H9 (cell line): ENCODE results near the gene SECISBP2. TPM values are rescaled to one million over a fixed set of nuclear protein-coding genes. Genes with fewer than 3 reads are reported as not detected.

ENCODE experiments used
- DNase-seq: peaks from one replicate; pipeline ENCODE4 v3.0.0-alpha.2; 2017
- H2AFZ ChIP-seq: one replicate; pipeline ENCODE4 v1.6.1; 2013; ENCODE audit warnings: mild to moderate bottlenecking, low read length, control low read depth, moderate library complexity
- H2AK5ac ChIP-seq: 2 replicates; pipeline ENCODE4 v1.6.1; 2013; ENCODE audit warnings: low read length, control low read depth, mixed read lengths; ENCODE audit not compliant: insufficient read length
- H2BK120ac ChIP-seq: one replicate; pipeline ENCODE4 v1.6.1; 2013; ENCODE audit warnings: low read depth, mild to moderate bottlenecking, low read length, control low read depth, inconsistent platforms; ENCODE audit not compliant: poor library complexity, severe bottlenecking
- H2BK12ac ChIP-seq: 2 replicates; pipeline ENCODE4 v1.6.1; 2013; ENCODE audit warnings: low read length, control low read depth, mixed read lengths, low read depth; ENCODE audit not compliant: insufficient read length
- H2BK15ac ChIP-seq: 2 replicates; pipeline ENCODE4 v1.6.1; 2013; ENCODE audit warnings: low read depth, low read length, control low read depth
- H2BK20ac ChIP-seq: one replicate; pipeline ENCODE4 v1.6.1; 2013; ENCODE audit warnings: low read depth, mild to moderate bottlenecking, low read length, control low read depth, inconsistent platforms; ENCODE audit not compliant: poor library complexity, severe bottlenecking
- H2BK5ac ChIP-seq: 2 replicates; pipeline ENCODE4 v1.6.1; 2013; ENCODE audit warnings: low read length, control low read depth, mixed read lengths; ENCODE audit not compliant: insufficient read length
- H3K14ac ChIP-seq: 2 replicates; pipeline ENCODE4 v1.6.1; 2013; ENCODE audit warnings: low read length, control low read depth; ENCODE audit not compliant: insufficient read depth
- H3K18ac ChIP-seq: 2 replicates; pipeline ENCODE4 v1.6.1; 2013; ENCODE audit warnings: low read depth, mild to moderate bottlenecking, mixed read lengths, low read length, control low read depth; ENCODE audit not compliant: insufficient read length
- H3K23ac ChIP-seq: 2 replicates; pipeline ENCODE4 v1.6.1; 2013; ENCODE audit warnings: low read length, control low read depth, mixed read lengths, low read depth; ENCODE audit not compliant: insufficient read length
- H3K23me2 ChIP-seq: 2 replicates; pipeline ENCODE4 v1.6.1; 2013; ENCODE audit warnings: low read depth, mild to moderate bottlenecking, mixed read lengths, low read length, control low read depth; ENCODE audit not compliant: insufficient read length, poor library complexity, severe bottlenecking
- H3K27ac ChIP-seq: 2 replicates; pipeline ENCODE4 v1.5.1; 2013; ENCODE audit warnings: low read length, control low read depth, mixed read lengths, low read depth; ENCODE audit not compliant: insufficient read length
- H3K27me3 ChIP-seq: 2 replicates; pipeline ENCODE4 v1.6.1; 2013; ENCODE audit warnings: low read length, control low read depth, inconsistent platforms; ENCODE audit not compliant: insufficient read depth
- H3K4ac ChIP-seq: 2 replicates; pipeline ENCODE4 v1.6.1; 2013; ENCODE audit warnings: low read depth, mild to moderate bottlenecking, control low read depth, inconsistent platforms, low read length, moderate library complexity
- H3K4me1 ChIP-seq: 2 replicates; pipeline ENCODE4 v1.6.1; 2013; ENCODE audit warnings: low read length, control low read depth, inconsistent platforms; ENCODE audit not compliant: insufficient read depth
- H3K4me2 ChIP-seq: 2 replicates; pipeline ENCODE4 v1.6.1; 2013; ENCODE audit warnings: low read length, control low read depth, mixed read lengths; ENCODE audit not compliant: insufficient read length, insufficient read depth
- H3K56ac ChIP-seq: 2 replicates; pipeline ENCODE4 v1.6.1; 2013; ENCODE audit warnings: low read depth, mild to moderate bottlenecking, mixed read lengths, low read length, control low read depth; ENCODE audit not compliant: insufficient read length
- H3K79me1 ChIP-seq: 2 replicates; pipeline ENCODE4 v1.6.1; 2013; ENCODE audit warnings: low read depth, mild to moderate bottlenecking, moderate library complexity, low read length, control low read depth, inconsistent platforms; ENCODE audit not compliant: insufficient read depth, poor library complexity, severe bottlenecking
- H3K79me2 ChIP-seq: 2 replicates; pipeline ENCODE4 v1.6.1; 2013; ENCODE audit warnings: low read length, control low read depth, inconsistent platforms; ENCODE audit not compliant: insufficient read depth
- H3K9ac ChIP-seq: 2 replicates; pipeline ENCODE4 v1.6.1; 2013; ENCODE audit warnings: low read length, control low read depth, mixed read lengths; ENCODE audit not compliant: insufficient read length; ENCODE audit errors: extremely low read depth
- H3K9me3 ChIP-seq: one replicate; pipeline ENCODE4 v1.6.1; 2013; ENCODE audit warnings: low read depth, low read length, inconsistent platforms; ENCODE audit not compliant: control insufficient read depth
- H3T11ph ChIP-seq: one replicate; pipeline ENCODE4 v1.6.1; 2013; ENCODE audit warnings: mild to moderate bottlenecking, low read length, control low read depth, inconsistent platforms
- H4K20me1 ChIP-seq: one replicate; pipeline ENCODE4 v1.6.1; 2013; ENCODE audit not compliant: control insufficient read depth, insufficient read length, insufficient read depth
- H4K5ac ChIP-seq: 2 replicates; pipeline ENCODE4 v1.6.1; 2013; ENCODE audit warnings: low read depth, mild to moderate bottlenecking, mixed read lengths, low read length, control low read depth; ENCODE audit not compliant: insufficient read length
- H4K8ac ChIP-seq: replicated peaks from 2 replicates; pipeline ENCODE4 v1.6.1; 2013; ENCODE audit warnings: low read length, control low read depth, mixed read lengths, low read depth; ENCODE audit not compliant: insufficient read length
- H4K91ac ChIP-seq: 2 replicates; pipeline ENCODE4 v1.6.1; 2013; ENCODE audit warnings: low read depth, mild to moderate bottlenecking, moderate library complexity, mixed read lengths, low read length, control low read depth; ENCODE audit not compliant: insufficient read length
- H3K27ac Mint-ChIP-seq, 3 experiments: 2 replicates in 2 of 3; 3 replicates in 1 of 3; pipeline ENCODE4 v1.8.0; 2020 to 2021; ENCODE audit warnings: mixed read lengths in 3 of 3, mild to moderate bottlenecking in 1 of 3, moderate library complexity in 1 of 3
- H3K27me3 Mint-ChIP-seq: 2 replicates; pipeline ENCODE4 v1.8.0; 2021; ENCODE audit warnings: low read depth, mild to moderate bottlenecking, moderate library complexity, mixed read lengths
- H3K36me3 Mint-ChIP-seq, 3 experiments: 2 replicates in 2 of 3; 3 replicates in 1 of 3; pipeline ENCODE4 v1.8.0; 2020 to 2021; ENCODE audit warnings: low read depth in 3 of 3, mixed read lengths in 3 of 3; ENCODE audit not compliant: insufficient read depth in 1 of 3
- H3K4me1 Mint-ChIP-seq, 2 experiments: 2 replicates each; pipeline ENCODE4 v1.8.0; 2020; ENCODE audit warnings: mixed read lengths in 2 of 2
- H3K4me3 Mint-ChIP-seq, 2 experiments: 2 replicates in 1 of 2; 3 replicates in 1 of 2; pipeline ENCODE4 v1.8.0; 2020 to 2021; ENCODE audit warnings: mild to moderate bottlenecking in 2 of 2, mixed read lengths in 2 of 2, moderate library complexity in 1 of 2
- H3K9me3 Mint-ChIP-seq, 2 experiments: 2 replicates in 1 of 2; 3 replicates in 1 of 2; pipeline ENCODE4 v1.8.0; 2020; ENCODE audit warnings: mild to moderate bottlenecking in 2 of 2, mixed read lengths in 2 of 2, moderate library complexity in 1 of 2
- CTCF ChIP-seq: fragments of 200-600 bp; sonication (generic); conservative IDR thresholded peaks from 3 replicates; pipeline ENCODE4 v1.8.0; 2021; ENCODE audit warnings: antibody characterized with exemption, mild to moderate bottlenecking
- WGBS: extraction: QIAGEN DNeasy Blood & Tissue Kit; methylation state at CpG from one replicate; pipeline ENCODE4 v1.1.7; 2013; ENCODE audit warnings: missing lambda C conversion rate, low lambda C conversion rate, mixed read lengths; ENCODE audit not compliant: insufficient read length; ENCODE audit errors: extremely low coverage; 5-methylcytosine and 5-hydroxymethylcytosine counted together
- total RNA-seq: library from RNA; stranded (reverse); gene quantifications from 2 replicates; pipeline ENCODE4 v1.2.1, GENCODE V29; 2021

SECISBP2 gene
- total RNA-seq, 1 experiment from 2014 or later = 62.7 TPM

- no peak overlapping the region for H3K27ac ChIP-seq
- no peaks in the 10 kb centered on the region for H3K79me2 ChIP-seq
- no peak overlapping the region for H3K14ac ChIP-seq
- WGBS = no CpG with 5 or more reads among the region's 17 CpGs
- no peaks in the 10 kb centered on the region for H3K9me3 Mint-ChIP-seq
- H3K56ac ChIP-seq = no peak overlapping the region
- no peaks in the 10 kb centered on the region for H3K9me3 ChIP-seq
- no peak overlapping the region for H3K9ac ChIP-seq
- no peak overlapping the region for H2BK15ac ChIP-seq
- no peak overlapping the region for H2AFZ ChIP-seq
- H4K8ac ChIP-seq = no peak overlapping the region
- H3K23me2 ChIP-seq = no peaks in the 10 kb centered on the region
- no peak overlapping the region for H2BK12ac ChIP-seq
- H3K23ac ChIP-seq = no peak overlapping the region
- H2BK120ac ChIP-seq = no peak overlapping the region
- H2AK5ac ChIP-seq = no peak overlapping the region
- H4K91ac ChIP-seq = no peak overlapping the region
- H3K27ac Mint-ChIP-seq = no peak overlapping the region
- no peaks in the 10 kb centered on the region for H3K4me1 ChIP-seq
- H3K27me3 ChIP-seq = no peaks in the 10 kb centered on the region
- no peaks in the 10 kb centered on the region for H3K4me1 Mint-ChIP-seq
- H2BK5ac ChIP-seq = no peak overlapping the region
- peaks cover 1% of the 10 kb centered on the region; the same call in 1 of the 2 replicates for H3K27me3 Mint-ChIP-seq
- no peak overlapping the region for H4K5ac ChIP-seq
- TF ChIP-seq CTCF = no peak
- H3K18ac ChIP-seq = no peak overlapping the region
- H3K4me2 ChIP-seq = no peak overlapping the region
- H3K36me3 Mint-ChIP-seq = peaks cover 16 to 25% (median 24%) of the 10 kb centered on the region in 3 experiments
- H3K4me3 Mint-ChIP-seq = no peak overlapping the region
- no peak overlapping the region for H2BK20ac ChIP-seq
- no peaks in the 10 kb centered on the region for H4K20me1 ChIP-seq
- H3K4ac ChIP-seq = no peak overlapping the region
- no peaks in the 10 kb centered on the region for H3K79me1 ChIP-seq
- no peak for DNase-seq
- H3T11ph ChIP-seq = no peak overlapping the region
Observed at GRCh38 chr9:89364666-89365531, 46.6 kb downstream of the SECISBP2 start.
